ENCODE data around the gene CNKSR3.

DNA sequence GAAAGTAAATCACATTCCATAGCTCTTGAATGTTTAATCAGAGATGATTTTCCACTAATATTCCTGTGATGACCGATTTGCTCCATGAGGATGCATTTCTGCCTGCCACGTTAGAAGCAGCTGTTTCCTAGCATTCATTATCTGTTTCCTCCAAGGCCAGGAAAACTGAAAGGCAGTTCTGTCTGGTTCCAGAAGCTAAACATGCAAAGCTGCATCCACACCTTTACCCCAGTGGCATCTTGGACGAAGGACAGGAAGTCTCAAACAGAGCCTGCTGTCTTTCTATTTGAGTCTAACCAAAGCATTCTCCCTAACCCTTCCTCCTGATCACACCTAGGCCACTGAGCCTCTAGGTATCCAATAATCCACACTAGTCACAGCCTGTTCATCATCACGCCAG lies 27.6 kb downstream of the CNKSR3 start:
- TF ChIP-seq EZH2phosphoT487 (IDR thresholded peaks at IDR 0.05) = no peak
- TF ChIP-seq, protein P1, sequence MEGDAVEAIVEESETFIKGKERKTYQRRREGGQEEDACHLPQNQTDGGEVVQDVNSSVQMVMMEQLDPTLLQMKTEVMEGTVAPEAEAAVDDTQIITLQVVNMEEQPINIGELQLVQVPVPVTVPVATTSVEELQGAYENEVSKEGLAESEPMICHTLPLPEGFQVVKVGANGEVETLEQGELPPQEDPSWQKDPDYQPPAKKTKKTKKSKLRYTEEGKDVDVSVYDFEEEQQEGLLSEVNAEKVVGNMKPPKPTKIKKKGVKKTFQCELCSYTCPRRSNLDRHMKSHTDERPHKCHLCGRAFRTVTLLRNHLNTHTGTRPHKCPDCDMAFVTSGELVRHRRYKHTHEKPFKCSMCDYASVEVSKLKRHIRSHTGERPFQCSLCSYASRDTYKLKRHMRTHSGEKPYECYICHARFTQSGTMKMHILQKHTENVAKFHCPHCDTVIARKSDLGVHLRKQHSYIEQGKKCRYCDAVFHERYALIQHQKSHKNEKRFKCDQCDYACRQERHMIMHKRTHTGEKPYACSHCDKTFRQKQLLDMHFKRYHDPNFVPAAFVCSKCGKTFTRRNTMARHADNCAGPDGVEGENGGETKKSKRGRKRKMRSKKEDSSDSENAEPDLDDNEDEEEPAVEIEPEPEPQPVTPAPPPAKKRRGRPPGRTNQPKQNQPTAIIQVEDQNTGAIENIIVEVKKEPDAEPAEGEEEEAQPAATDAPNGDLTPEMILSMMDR (IDR thresholded peaks at IDR 0.05) = no peak
